IMR-90 (cell line): ENCODE measurements around the gene CREB5. TPM values are rescaled to one million over a fixed set of nuclear protein-coding genes. Genes with fewer than 3 reads are reported as not detected.

Source experiments
- ATAC-seq: fragments of 200-7000 bp; cut with Tn5 transposase; 2 replicates; pipeline ENCODE4 v1.9.1; 2020; ENCODE audit warnings: low read depth, mild to moderate bottlenecking, moderate library complexity
- BruUV-seq: library from RNA; stranded (reverse); fragments of 400-500 nt; replicated peaks from 2 replicates; lab custom pipeline; 2021; lab: Mats Ljungman, UMichigan
- CTCF ChIA-PET: fragments of 300-600 bp; formaldehyde crosslinking; extraction: SDS; loops from one replicate; lab custom pipeline; 2021; ENCODE audit warnings: antibody characterized with exemption; lab: Yijun Ruan, JAX
- POLR2A ChIA-PET: fragments of 300-600 bp; sonication (Branson Sonifier 250); formaldehyde crosslinking; loops from one replicate; lab custom pipeline; 2022; ENCODE audit warnings: antibody characterized with exemption; ENCODE audit not compliant: unreplicated experiment; lab: Charles Lee
- DNase-seq: peaks from one replicate; pipeline ENCODE4 v3.0.0; 2013
- H2AFZ ChIP-seq: replicated peaks from 2 replicates; pipeline ENCODE3; 2013; ENCODE audit warnings: low read length, mild to moderate bottlenecking; ENCODE audit not compliant: poor library complexity
- H2AK5ac ChIP-seq: 2 replicates; pipeline ENCODE4 v1.6.1; 2013; ENCODE audit warnings: low read depth, low read length, inconsistent platforms
- H2AK9ac ChIP-seq: replicated peaks from 2 replicates; pipeline ENCODE3; 2013; ENCODE audit warnings: mild to moderate bottlenecking, low read depth, low read length, moderate library complexity; ENCODE audit not compliant: poor library complexity
- H2BK120ac ChIP-seq: 2 replicates; pipeline ENCODE4 v1.6.1; 2013; ENCODE audit warnings: low read depth, low read length, inconsistent platforms
- H2BK15ac ChIP-seq: 3 replicates; pipeline ENCODE4 v1.6.1; 2013; ENCODE audit warnings: low read depth, low read length, inconsistent platforms
- H2BK20ac ChIP-seq: 2 replicates; pipeline ENCODE4 v1.6.1; 2013; ENCODE audit warnings: low read depth, mild to moderate bottlenecking, inconsistent platforms, low read length, moderate library complexity
- H2BK5ac ChIP-seq: 2 replicates; pipeline ENCODE4 v1.6.1; 2013; ENCODE audit warnings: mild to moderate bottlenecking, low read depth, low read length, inconsistent platforms; ENCODE audit not compliant: poor library complexity, severe bottlenecking
- H3K14ac ChIP-seq: replicated peaks from 2 replicates; pipeline ENCODE4 v1.6.1; 2013; ENCODE audit warnings: low read depth, low read length, inconsistent platforms
- H3K18ac ChIP-seq: 2 replicates; pipeline ENCODE4 v1.6.1; 2013; ENCODE audit warnings: low read depth, low read length, control low read depth
- H3K23ac ChIP-seq: 2 replicates; pipeline ENCODE4 v1.6.1; 2013; ENCODE audit warnings: low read depth, low read length, inconsistent platforms
- H3K27ac ChIP-seq: 2 replicates; pipeline ENCODE4 v1.5.1; 2013; ENCODE audit warnings: mild to moderate bottlenecking, control low read depth, low read length; ENCODE audit not compliant: insufficient read depth
- H3K27me3 ChIP-seq: 2 replicates; pipeline ENCODE4 v1.6.1; 2013; ENCODE audit warnings: low read length; ENCODE audit not compliant: control insufficient read depth, insufficient read depth
- H3K36me3 ChIP-seq: 2 replicates; pipeline ENCODE4 v1.6.1; 2013; ENCODE audit warnings: low read length, mixed read lengths; ENCODE audit not compliant: control insufficient read depth, insufficient read depth
- H3K4ac ChIP-seq: 2 replicates; pipeline ENCODE4 v1.6.1; 2013; ENCODE audit warnings: low read depth, low read length, inconsistent platforms
- H3K4me1 ChIP-seq: 2 replicates; pipeline ENCODE4 v1.6.1; 2013; ENCODE audit warnings: low read length, mixed read lengths; ENCODE audit not compliant: control insufficient read depth, insufficient read depth
- H3K4me2 ChIP-seq: 2 replicates; pipeline ENCODE4 v1.6.1; 2013; ENCODE audit warnings: low read depth, mild to moderate bottlenecking, control low read depth, low read length, moderate library complexity
- H3K4me3 ChIP-seq: 2 replicates; pipeline ENCODE4 v1.5.1; 2013; ENCODE audit warnings: low read depth, mild to moderate bottlenecking, control low read depth, low read length, moderate library complexity; ENCODE audit not compliant: insufficient read depth
- H3K56ac ChIP-seq: 2 replicates; pipeline ENCODE4 v1.6.1; 2013; ENCODE audit warnings: low read length, inconsistent platforms; ENCODE audit not compliant: insufficient read depth; ENCODE audit errors: extremely low read depth
- H3K79me1 ChIP-seq, 2 experiments: 2 replicates each; pipeline ENCODE4 v1.6.1; 2013; ENCODE audit warnings: low read length in 2 of 2, inconsistent platforms in 1 of 2, low read depth in 1 of 2
- H3K9ac ChIP-seq: 2 replicates; pipeline ENCODE4 v1.6.1; 2013; ENCODE audit warnings: low read depth, low read length, control low read depth
- H3K9me1 ChIP-seq: 2 replicates; pipeline ENCODE4 v1.6.1; 2013; ENCODE audit warnings: low read length, inconsistent platforms; ENCODE audit not compliant: insufficient read depth
- H3K9me3 ChIP-seq: 2 replicates; pipeline ENCODE4 v1.6.1; 2013; ENCODE audit warnings: low read length; ENCODE audit not compliant: control insufficient read depth, insufficient read depth
- H4K20me1 ChIP-seq: 2 replicates; pipeline ENCODE4 v1.6.1; 2013; ENCODE audit warnings: low read length, inconsistent platforms; ENCODE audit not compliant: insufficient read depth
- H4K5ac ChIP-seq: 2 replicates; pipeline ENCODE4 v1.6.1; 2013; ENCODE audit warnings: mild to moderate bottlenecking, low read depth, low read length, control low read depth
- H4K8ac ChIP-seq, 2 experiments: 2 replicates each; pipeline ENCODE4 v1.6.1; 2013; ENCODE audit warnings: low read depth in 2 of 2, low read length in 2 of 2, control low read depth in 1 of 2, inconsistent platforms in 1 of 2
- H4K91ac ChIP-seq: 2 replicates; pipeline ENCODE4 v1.6.1; 2013; ENCODE audit warnings: low read depth, low read length, inconsistent platforms; ENCODE audit not compliant: insufficient read depth
- CEBPB ChIP-seq: IDR thresholded peaks from 2 replicates; pipeline ENCODE4 v1.6.1; 2012; ENCODE audit warnings: low read depth, low read length, improper control_type of control experiment
- CHD1 ChIP-seq: IDR thresholded peaks from 2 replicates; pipeline ENCODE4 v1.6.1; 2012; ENCODE audit warnings: low read depth, low read length, improper control_type of control experiment
- CTCF ChIP-seq: conservative IDR thresholded peaks from 2 replicates; pipeline ENCODE4 v1.5.1; 2012; ENCODE audit warnings: mild to moderate bottlenecking, low read depth, low read length, improper control_type of control experiment
- FOS ChIP-seq: fragments of 150-350 bp; IDR thresholded peaks from 2 replicates; pipeline ENCODE4 v1.6.1; 2016; ENCODE audit warnings: low read depth, low read length
- MAZ ChIP-seq: IDR thresholded peaks from 2 replicates; pipeline ENCODE4 v1.6.1; 2012; ENCODE audit warnings: low read depth, mild to moderate bottlenecking, low read length, improper control_type of control experiment, moderate library complexity, borderline replicate concordance
- MXI1 ChIP-seq: IDR thresholded peaks from 2 replicates; pipeline ENCODE4 v1.6.1; 2012; ENCODE audit warnings: low read depth, mild to moderate bottlenecking, low read length, moderate library complexity, borderline replicate concordance
- NFE2L2 ChIP-seq: fragments of 150-350 bp; IDR thresholded peaks from 2 replicates; pipeline ENCODE4 v1.6.1; 2016; ENCODE audit warnings: low read depth, mild to moderate bottlenecking, low read length
- RAD21 ChIP-seq: IDR thresholded peaks from 2 replicates; pipeline ENCODE4 v1.6.1; 2012; ENCODE audit warnings: low read length, improper control_type of control experiment
- RCOR1 ChIP-seq: IDR thresholded peaks from 2 replicates; pipeline ENCODE4 v1.6.1; 2012; ENCODE audit warnings: mild to moderate bottlenecking, low read length, improper control_type of control experiment; ENCODE audit not compliant: insufficient replicate concordance
- SMC3 ChIP-seq: fragments of 150-350 bp; IDR thresholded peaks from 2 replicates; pipeline ENCODE4 v1.6.1; 2016; ENCODE audit warnings: low read depth, mild to moderate bottlenecking, antibody characterized with exemption, low read length, moderate library complexity
- WGBS, 2 experiments: methylation state at CpG; one replicate each; pipeline versions ENCODE4 v1.1.5 to v1.1.7; 2013; ENCODE audit warnings: missing lambda C conversion rate in 2 of 2; ENCODE audit not compliant: insufficient read length in 1 of 2; ENCODE audit errors: extremely low coverage in 2 of 2; 5-methylcytosine and 5-hydroxymethylcytosine counted together
- dilution Hi-C: fragments of 300-500 bp; cut with HindIII; formaldehyde crosslinking; loops from one replicate; pipeline ENCODE4 v1.14.3; 2018; ENCODE audit warnings: low sequenced_read_pairs; ENCODE audit not compliant: unreplicated experiment
- in situ Hi-C: fragments of 300-500 bp; cut with MboI; formaldehyde crosslinking; loops from 3 replicates; pipeline ENCODE4 v1.14.3; 2019; ENCODE audit warnings: low sequenced_read_pairs, inconsistent platforms, mixed read lengths
- intact Hi-C: fragments of 100-400 bp; cut with micrococcal nuclease; formaldehyde crosslinking; loops from 2 replicates; pipeline ENCODE4 v1.10.0; 2022
- polyA plus RNA-seq, 3 experiments: library from polyadenylated mRNA; depleted of rRNA; stranded (reverse); fragments of >200 nt; gene quantifications; 2 replicates each; pipeline ENCODE4 v1.2.3, GENCODE V29; 2012; ENCODE audit warnings: low replicate concordance in 1 of 3
- total RNA-seq: library from RNA; depleted of rRNA; stranded (reverse); fragments of >200 nt; gene quantifications from 2 replicates; pipeline ENCODE4 v1.2.3, GENCODE V29; 2012

Gene CREB5
- total and polyA plus RNA-seq, 2 of the 4 experiments (the other 2 are of a cell fraction): 7.3 to 13.1 TPM

GRCh38 chr7:28645866-28646265, 233.5 kb downstream of the CREB5 start:
- DNase-seq (no peak), ATAC-seq (no peak)
- Histone ChIP-seq H3K14ac (no peak overlapping the region), H3K56ac (no peak overlapping the region), H3K27me3 (no peaks in the 10 kb centered on the region; the same call in 1 of the 2 replicates), H4K20me1 (no peaks in the 10 kb centered on the region), H2AK9ac (no peak overlapping the region), H3K4ac (no peak overlapping the region), H3K23ac (no peak overlapping the region), H2BK120ac (no peak overlapping the region), H3K4me3 (no peak overlapping the region), H3K18ac (no peak overlapping the region), H4K5ac (no peak overlapping the region), H2BK15ac (no peak overlapping the region), H2AK5ac (no peak overlapping the region), H2BK20ac (no peak overlapping the region), H3K9me1 (no peaks in the 10 kb centered on the region), H4K8ac (no peak overlapping the region), H3K9ac (no peak overlapping the region), H2BK5ac (no peak overlapping the region), H3K4me1 (no peaks in the 10 kb centered on the region), H3K9me3 (no peaks in the 10 kb centered on the region), H2AFZ (no peak overlapping the region), H4K91ac (no peak overlapping the region), H3K36me3 (no peaks in the 10 kb centered on the region), H3K4me2 (no peak overlapping the region), H3K27ac (no peak overlapping the region), H3K79me1 (no peaks in the 10 kb centered on the region)
- CTCF ChIA-PET: no interaction called here
- POLR2A ChIA-PET: no interaction called here
- dilution Hi-C loops: no loop called here
- in situ Hi-C loops: no loop called here
- no CpG with 5 or more reads among the region's 1 CpG for WGBS, 2 experiments
- intact Hi-C loops: loop anchor here (5.0 kb wide), 1 partner anchor 36 kb away; no protein-coding TSS in a partner anchor
- TF ChIP-seq NFE2L2 (no peak), CEBPB (no peak), RCOR1 (no peak), CHD1 (no peak), MAZ (no peak), CTCF (no peak), RAD21 (no peak), SMC3 (no peak), MXI1 (no peak), FOS (no peak)
- BruUV-seq: no TSS peak
